ENCODE results near the gene PRDX6. TPM values are rescaled to one million over a fixed set of nuclear protein-coding genes. Genes with fewer than 3 reads are reported as not detected.
"Not testable (repeated sequence)": the region's sequence is repeated elsewhere in the genome, so short reads cannot be mapped to it uniquely, and the experiment has no call there.

The PRDX6 gene
- total RNA-seq, 2 donors from 2014 or later, result 102 to 154 TPM

DNA sequence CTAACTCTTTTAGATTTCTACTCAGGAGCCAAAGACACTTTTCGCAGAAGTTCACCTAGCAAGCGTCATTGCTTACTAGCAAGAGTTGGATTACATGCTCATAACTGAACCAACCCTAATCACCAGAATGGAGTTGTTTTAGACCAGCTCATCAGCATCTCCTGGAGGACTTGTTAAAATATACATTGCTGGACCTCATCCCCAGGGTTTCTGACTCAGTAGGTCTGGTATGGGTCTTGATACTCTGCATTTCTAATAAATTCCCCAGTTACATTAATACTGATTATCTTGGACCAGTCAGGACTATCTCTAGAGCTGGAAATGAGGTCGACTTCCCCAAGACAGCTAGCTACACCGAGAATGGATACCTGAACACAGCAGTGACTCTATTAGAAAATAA is 9.7 kb upstream of the PRDX6 start:
- no peaks in the 10 kb centered on the region for H3K9me3 ChIP-seq
- H3K27me3 ChIP-seq (replicated peaks; ENCODE audit: insufficient read depth), result no peaks in the 10 kb centered on the region
- DNase-seq (ENCODE audit: low spot score) (no peak), ATAC-seq (ENCODE audit: insufficient number of reproducible peaks, low FRiP score, low read depth) (no peak)
- no peaks in the 10 kb centered on the region for H3K36me3 ChIP-seq
- no peak overlapping the region for H3K27ac ChIP-seq
- no peak for TF ChIP-seq CTCF (IDR thresholded peaks at IDR 0.05)
- peaks cover 0 to 3% of the 10 kb centered on the region in 2 donors for H3K4me1 ChIP-seq (ENCODE audit: control insufficient read depth in 1 of 2, low read depth in 2 of 2)
- no peak overlapping the region for H3K4me3 ChIP-seq

DNA sequence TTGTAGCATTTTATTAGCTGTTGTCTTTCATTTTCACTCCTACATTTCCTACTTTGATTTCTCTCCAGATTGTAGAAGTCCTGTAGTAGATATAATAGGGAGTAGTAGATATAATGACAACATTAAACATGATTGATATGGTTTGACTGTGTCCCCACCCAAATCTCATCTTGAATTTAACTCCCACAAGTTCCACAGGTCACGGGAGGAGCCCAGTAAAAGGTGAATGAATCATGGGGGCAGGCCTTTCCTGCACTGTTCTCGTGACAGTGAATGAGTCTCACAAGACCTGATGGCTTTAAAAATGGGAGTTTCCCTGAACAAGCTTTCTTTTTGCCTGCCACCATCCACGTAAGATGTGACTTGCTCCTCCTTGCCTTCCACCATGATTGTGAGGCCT is 7.5 kb upstream of the PRDX6 start:
- no peak for ATAC-seq (ENCODE audit: insufficient number of reproducible peaks, low FRiP score, low read depth)
- TF ChIP-seq CTCF (IDR thresholded peaks at IDR 0.05), result no peak
- no peaks in the 10 kb centered on the region for H3K9me3 ChIP-seq
- no peaks in the 10 kb centered on the region for H3K36me3 ChIP-seq
- peaks cover 11 to 23% of the 10 kb centered on the region in 2 donors for H3K4me1 ChIP-seq (ENCODE audit: control insufficient read depth in 1 of 2, low read depth in 2 of 2)
- no peaks in the 10 kb centered on the region for H3K27me3 ChIP-seq (replicated peaks; ENCODE audit: insufficient read depth)
- no peak overlapping the region for H3K27ac ChIP-seq
- no peak overlapping the region for H3K4me3 ChIP-seq
- no peak for DNase-seq (ENCODE audit: low spot score)

- ATAC-seq (ENCODE audit: insufficient number of reproducible peaks, low FRiP score, low read depth) (no peak), DNase-seq (ENCODE audit: low spot score) (no peak)
- no peaks in the 10 kb centered on the region for H3K9me3 ChIP-seq
- H3K4me3 ChIP-seq, result no peak overlapping the region
- no peaks in the 10 kb centered on the region for H3K36me3 ChIP-seq
- H3K4me1 ChIP-seq (ENCODE audit: control insufficient read depth in 1 of 2, low read depth in 2 of 2), result peaks cover 16 to 33% of the 10 kb centered on the region in 2 donors
- TF ChIP-seq CTCF (IDR thresholded peaks at IDR 0.05), result no peak
- H3K27ac ChIP-seq, result no peak overlapping the region
- H3K27me3 ChIP-seq (replicated peaks; ENCODE audit: insufficient read depth), result no peaks in the 10 kb centered on the region
Observed at GRCh38 chr1:173470608-173471007, 6.5 kb upstream of the PRDX6 start.

- no peaks in the 10 kb centered on the region for H3K36me3 ChIP-seq
- H3K4me1 ChIP-seq (ENCODE audit: control insufficient read depth in 1 of 2, low read depth in 2 of 2), result peaks cover 25 to 45% of the 10 kb centered on the region in 2 donors
- H3K9me3 ChIP-seq, result no peaks in the 10 kb centered on the region
- TF ChIP-seq CTCF (IDR thresholded peaks at IDR 0.05), result no peak
- H3K27ac ChIP-seq, result peak overlapping the region; percentile 73 to 93
- no peaks in the 10 kb centered on the region for H3K27me3 ChIP-seq (replicated peaks; ENCODE audit: insufficient read depth)
- peak overlapping the region; percentile 56 for H3K4me3 ChIP-seq
- ATAC-seq (ENCODE audit: insufficient number of reproducible peaks, low FRiP score, low read depth) (no peak), DNase-seq (ENCODE audit: low spot score) (no peak)
Observed at GRCh38 chr1:173473599-173474011, 3.5 kb upstream of the PRDX6 start.

GRCh38 chr1:173474097-173474779 is 2.9 kb upstream of the PRDX6 start:
- H3K27me3 ChIP-seq (replicated peaks; ENCODE audit: insufficient read depth), result no peaks in the 10 kb centered on the region
- no peaks in the 10 kb centered on the region for H3K36me3 ChIP-seq
- H3K4me3 ChIP-seq, result peak overlapping the region; percentile 56
- no peak for DNase-seq (ENCODE audit: low spot score)
- TF ChIP-seq CTCF (IDR thresholded peaks at IDR 0.05), result no peak
- peaks cover 30 to 51% of the 10 kb centered on the region in 2 donors for H3K4me1 ChIP-seq (ENCODE audit: control insufficient read depth in 1 of 2, low read depth in 2 of 2)
- H3K9me3 ChIP-seq, result no peaks in the 10 kb centered on the region
- H3K27ac ChIP-seq, result peak overlapping the region; percentile 73 to 93
- ATAC-seq (ENCODE audit: insufficient number of reproducible peaks, low FRiP score, low read depth), result no peak

DNA sequence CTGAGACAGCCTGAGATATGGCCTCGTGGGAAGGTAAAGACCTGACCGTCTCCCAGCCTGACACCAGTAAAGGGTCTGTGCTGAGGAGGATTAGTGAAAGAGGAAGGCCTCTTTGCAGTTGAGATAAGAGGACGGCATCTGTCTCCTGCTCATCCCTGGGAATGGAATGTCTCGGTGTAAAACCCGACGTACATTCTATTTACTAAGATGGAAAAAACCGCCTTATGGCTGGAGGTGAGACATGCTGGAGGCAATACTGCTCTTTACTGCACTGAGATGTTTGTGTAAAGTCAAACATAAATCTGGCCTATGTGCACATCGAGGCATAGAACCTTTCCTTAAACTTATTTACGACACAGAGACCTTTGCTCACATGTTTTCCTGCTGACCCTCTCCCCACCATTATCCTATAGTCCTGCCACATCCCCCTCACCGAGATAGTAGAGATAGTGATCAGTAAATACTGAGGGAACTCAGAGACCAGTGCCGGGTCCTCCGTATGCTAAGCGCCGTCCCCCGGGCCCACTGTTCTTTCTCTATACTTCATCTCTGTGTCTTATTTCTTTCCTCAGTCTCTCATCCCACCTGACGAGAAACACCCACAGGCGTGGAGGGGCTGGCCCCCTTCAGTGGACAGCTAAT is 2.2 kb upstream of the PRDX6 start:
- not testable (repeated sequence) for DNase-seq (ENCODE audit: low spot score); H3K27me3 ChIP-seq (replicated peaks; ENCODE audit: insufficient read depth); H3K9me3 ChIP-seq; ATAC-seq (ENCODE audit: insufficient number of reproducible peaks, low FRiP score, low read depth); H3K36me3 ChIP-seq
- Histone ChIP-seq H3K27ac (peak overlapping the region; percentile 73 to 93), H3K4me3 (peak overlapping the region; percentile 98), H3K4me1 (ENCODE audit: control insufficient read depth in 1 of 2, low read depth in 2 of 2) (peaks cover 35 to 58% of the 10 kb centered on the region in 2 donors)

Measured in thoracic aorta (tissue), 2 donors.